CD4-positive, alpha-beta T cell (primary cell): ENCODE data around the gene CCDC92B. TPM values are rescaled to one million over a fixed set of nuclear protein-coding genes. Genes with fewer than 3 reads are reported as not detected.
A peak's percentile ranks its signal among the peaks of the same experiment; 100 is the strongest.
"Not testable (repeated sequence)": the region's sequence is repeated elsewhere in the genome, so short reads cannot be mapped to it uniquely, and the experiment has no call there.

Experiments
- ATAC-seq: fragments of 200-7000 bp; cut with Tn5 transposase; one replicate; pipeline ENCODE4 v1.10.0; 2022; ENCODE audit warnings: mild to moderate bottlenecking; ENCODE audit not compliant: poor library complexity
- CTCF ChIA-PET: fragments of 350-600 bp; sonication (Branson Sonifier 250); formaldehyde crosslinking; loops from one replicate; lab custom pipeline; 2021; ENCODE audit warnings: antibody characterized with exemption, inconsistent platforms; lab: Charles Lee
- POLR2A ChIA-PET: fragments of 350-600 bp; sonication (Branson Sonifier 250); formaldehyde crosslinking; loops from one replicate; lab custom pipeline; 2021; ENCODE audit warnings: antibody characterized with exemption, inconsistent platforms; lab: Charles Lee
- DNase-seq, 14 experiments: peaks; one replicate each; pipeline ENCODE4 v3.0.0-alpha.2; 2013 to 2020; ENCODE audit warnings: mixed read lengths in 2 of 14
- H3K27ac ChIP-seq, 2 donors: one replicate each; pipeline versions ENCODE4 v1.5.1 to v1.7.0; 2013; ENCODE audit warnings: low read length in 2 of 2, low read depth in 1 of 2, mild to moderate bottlenecking in 1 of 2
- H3K27me3 ChIP-seq, 2 experiments: 1 replicate in 1 of 2; 2 replicates in 1 of 2; pipeline versions ENCODE4 v1.6.1 to v1.7.0; 2013; ENCODE audit warnings: low read length in 2 of 2, control low read depth in 1 of 2, mild to moderate bottlenecking in 1 of 2, moderate library complexity in 1 of 2; ENCODE audit not compliant: insufficient read depth in 2 of 2, control insufficient read depth in 1 of 2
- H3K36me3 ChIP-seq: one replicate; pipeline ENCODE4 v1.6.1; 2013; ENCODE audit warnings: low read length, control low read depth; ENCODE audit not compliant: insufficient read depth
- H3K4me1 ChIP-seq: one replicate; pipeline ENCODE4 v1.6.1; 2013; ENCODE audit warnings: low read length, control low read depth; ENCODE audit not compliant: insufficient read depth
- H3K4me3 ChIP-seq: one replicate; pipeline ENCODE4 v1.5.1; 2013; ENCODE audit warnings: mild to moderate bottlenecking, low read length, moderate library complexity
- H3K9me3 ChIP-seq, 2 experiments: 1 replicate in 1 of 2; 2 replicates in 1 of 2; pipeline versions ENCODE4 v1.6.1 to v1.7.0; 2013; ENCODE audit warnings: low read length in 2 of 2, mild to moderate bottlenecking in 2 of 2, control low read depth in 1 of 2, moderate library complexity in 1 of 2; ENCODE audit not compliant: control insufficient read depth in 1 of 2, insufficient read depth in 1 of 2
- H3K27ac Mint-ChIP-seq: one replicate; pipeline ENCODE4 v1.8.0; 2020; ENCODE audit warnings: mixed read lengths
- H3K27me3 Mint-ChIP-seq: one replicate; pipeline ENCODE4 v1.8.0; 2021; ENCODE audit warnings: mixed read lengths
- H3K36me3 Mint-ChIP-seq: one replicate; pipeline ENCODE4 v1.8.0; 2021; ENCODE audit warnings: low read depth, mixed read lengths
- H3K4me1 Mint-ChIP-seq: one replicate; pipeline ENCODE4 v1.8.0; 2021; ENCODE audit warnings: low read depth, mixed read lengths
- H3K4me3 Mint-ChIP-seq: one replicate; pipeline ENCODE4 v1.8.0; 2020; ENCODE audit warnings: mild to moderate bottlenecking, mixed read lengths
- H3K9me3 Mint-ChIP-seq: one replicate; pipeline ENCODE4 v1.8.0; 2020; ENCODE audit warnings: mixed read lengths
- CTCF ChIP-seq: fragments of 200-600 bp; IDR thresholded peaks from one replicate; pipeline ENCODE4 v1.8.0; 2022; ENCODE audit warnings: antibody characterized with exemption, mild to moderate bottlenecking
- intact Hi-C, 2 experiments: fragments of 100-400 bp; cut with DNase I in 1 of 2; cut with micrococcal nuclease in 1 of 2; formaldehyde crosslinking; loops; one replicate each; pipeline versions ENCODE4 v1.15.1 to v1.9.0; 2023 to 2025; cut with DNase I, micrococcal nuclease
- total RNA-seq, 174 experiments: library from RNA in 2 of 174; stranded (reverse) in 2 of 174; gene quantifications; one replicate each; pipeline ENCODE4 v1.2.3 and lab custom pipeline; 2021 to 2026

CCDC92B gene
- total RNA-seq, 2 experiments from 2014 or later: 0.11 to 0.28 TPM

GRCh38 chr17:2682176-2682938 lies 67.1 kb downstream of the CCDC92B start:
- POLR2A ChIA-PET: no interaction called here
- Histone ChIP-seq H3K4me1 (no peaks in the 10 kb centered on the region), H3K36me3 (peaks cover 62% of the 10 kb centered on the region), H3K27ac (no peak overlapping the region), H3K27me3 (no peaks in the 10 kb centered on the region), H3K9me3 (no peaks in the 10 kb centered on the region), H3K4me3 (no peak overlapping the region)
- DNase-seq: no peak
- TF ChIP-seq CTCF: no peak
- H3K4me3 Mint-ChIP-seq: no peak overlapping the region
- H3K36me3 Mint-ChIP-seq: peaks cover 60% of the 10 kb centered on the region
- no peak for ATAC-seq
- CTCF ChIA-PET: no interaction called here
- peak overlapping the region; percentile 3 for H3K27ac Mint-ChIP-seq
- H3K9me3 Mint-ChIP-seq: no peaks in the 10 kb centered on the region
- H3K27me3 Mint-ChIP-seq: no peaks in the 10 kb centered on the region
- no peaks in the 10 kb centered on the region for H3K4me1 Mint-ChIP-seq
- intact Hi-C loops: loop anchor here in 1 of 2 experiments (10.0 kb wide), 1 partner anchor 298 kb away; no protein-coding TSS in a partner anchor

- Mint-ChIP-seq H3K9me3 (no peaks in the 10 kb centered on the region), H3K36me3 (peaks cover 67% of the 10 kb centered on the region), H3K27me3 (no peaks in the 10 kb centered on the region), H3K4me3 (no peak overlapping the region), H3K27ac (no peak overlapping the region), H3K4me1 (no peaks in the 10 kb centered on the region)
- peaks cover 66% of the 10 kb centered on the region for H3K36me3 ChIP-seq
- ATAC-seq (no peak), DNase-seq (no peak)
- H3K4me3 ChIP-seq: no peak overlapping the region
- H3K27me3 ChIP-seq: no peaks in the 10 kb centered on the region
- no peaks in the 10 kb centered on the region for H3K9me3 ChIP-seq
- ChIA-PET POLR2A (no interaction called here), CTCF (no interaction called here)
- no peak overlapping the region for H3K27ac ChIP-seq
- H3K4me1 ChIP-seq: no peaks in the 10 kb centered on the region
- TF ChIP-seq CTCF: no peak
- intact Hi-C loops: loop anchor here in 1 of 2 experiments (10.0 kb wide), 1 partner anchor 297 kb away; no protein-coding TSS in a partner anchor
Observed at GRCh38 chr17:2681650-2682049, 67.8 kb downstream of the CCDC92B start.

- Mint-ChIP-seq H3K4me1 (no peaks in the 10 kb centered on the region), H3K4me3 (no peak overlapping the region), H3K9me3 (no peaks in the 10 kb centered on the region), H3K27me3 (no peaks in the 10 kb centered on the region), H3K27ac (no peak overlapping the region), H3K36me3 (peaks cover 72% of the 10 kb centered on the region)
- intact Hi-C loops: loop anchor here in 1 of 2 experiments (10.0 kb wide), 1 partner anchor 296 kb away; no protein-coding TSS in a partner anchor
- POLR2A ChIA-PET: no interaction called here
- H3K4me3 ChIP-seq: no peak overlapping the region
- no peak for TF ChIP-seq CTCF
- no peaks in the 10 kb centered on the region for H3K27me3 ChIP-seq
- no peak overlapping the region for H3K27ac ChIP-seq
- ATAC-seq: no peak
- peaks cover 73% of the 10 kb centered on the region for H3K36me3 ChIP-seq
- no peaks in the 10 kb centered on the region for H3K9me3 ChIP-seq
- CTCF ChIA-PET: no interaction called here
- H3K4me1 ChIP-seq: no peaks in the 10 kb centered on the region
- no peak for DNase-seq
Observed at GRCh38 chr17:2680961-2681360, 68.5 kb downstream of the CCDC92B start.

- H3K27me3 ChIP-seq, H3K4me1 ChIP-seq, H3K4me3 ChIP-seq, H3K9me3 Mint-ChIP-seq, H3K4me1 Mint-ChIP-seq, H3K9me3 ChIP-seq, H3K27ac Mint-ChIP-seq, H3K27ac ChIP-seq, H3K27me3 Mint-ChIP-seq, H3K4me3 Mint-ChIP-seq, CTCF ChIA-PET, ATAC-seq, POLR2A ChIA-PET, DNase-seq: not testable (repeated sequence)
- peaks cover 79% of the 10 kb centered on the region for H3K36me3 Mint-ChIP-seq
- intact Hi-C loops: loop anchor here (10.0 kb wide), 3 partner anchors 164 to 294 kb away; partner anchors contain the start of gene METTL16 (in 1 of the 2)
- H3K36me3 ChIP-seq: peaks cover 78% of the 10 kb centered on the region
Observed at GRCh38 chr17:2679247-2679646, 70.2 kb downstream of the CCDC92B start.
